HG03378 (cell line): ENCODE data around the gene RUNDC1.

Source experiments
- ATAC-seq: cut with Tn5 transposase; IDR thresholded peaks from one replicate; pipeline ENCODE4 v1.9.1; 2021; ENCODE audit warnings: mild to moderate bottlenecking, moderate library complexity; ENCODE audit not compliant: unreplicated experiment

Gene RUNDC1

GRCh38 chr17:43034894-43035293 is 54.5 kb downstream of the RUNDC1 start:
- ATAC-seq: no peak

- ATAC-seq: no peak
Observed at GRCh38 chr17:43039646-43040045, 59.3 kb downstream of the RUNDC1 start.

- ATAC-seq: no peak
Observed at GRCh38 chr17:43040655-43041054, 60.3 kb downstream of the RUNDC1 start.

GRCh38 chr17:43042025-43042628 is 61.8 kb downstream of the RUNDC1 start:
- no peak for ATAC-seq
